LoVo (cell line): Measurements from ENCODE around the gene NHLRC2.

Experiments
- DNase-seq: peaks from one replicate; pipeline ENCODE4 v3.0.0-alpha.2; 2016; ENCODE audit warnings: low spot score

Gene NHLRC2

DNA sequence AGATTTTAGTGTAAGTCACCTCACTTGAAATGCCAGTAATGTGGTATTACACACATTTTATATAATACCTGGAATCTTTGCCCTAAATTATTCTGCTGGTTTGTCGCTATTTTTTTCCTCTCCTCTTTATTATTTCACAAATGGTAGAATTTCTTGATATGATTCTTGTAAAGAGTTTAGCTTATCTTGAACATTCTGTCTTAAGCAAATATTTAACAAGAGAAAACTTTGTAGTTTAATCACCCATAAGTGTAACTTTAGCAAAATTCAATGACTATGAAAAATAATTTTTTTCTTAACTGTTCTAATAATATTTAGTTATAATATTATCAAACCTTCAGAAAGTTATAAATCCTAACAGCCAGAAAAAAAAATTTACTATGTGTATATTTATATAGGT, 56.7 kb downstream of the NHLRC2 start:
- no peak for DNase-seq

DNA sequence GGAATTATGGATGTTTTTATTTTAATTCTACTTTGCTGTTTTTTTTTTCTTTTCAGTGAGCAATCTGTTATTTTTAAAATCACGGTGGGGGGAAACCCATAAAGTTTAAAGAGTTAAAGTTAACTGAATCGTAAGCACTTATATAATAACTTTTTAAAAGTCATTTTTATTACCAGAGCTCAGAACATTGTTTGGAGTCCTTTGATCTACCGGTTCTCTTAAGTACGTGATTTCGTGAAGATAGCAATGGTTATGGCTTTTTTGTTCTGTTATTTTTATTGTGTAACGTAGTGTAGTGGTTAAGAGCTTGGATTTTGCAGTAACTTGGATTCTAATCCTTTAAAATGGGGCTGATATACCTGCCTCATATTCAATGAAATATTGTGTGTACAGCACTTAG, 57.4 kb downstream of the NHLRC2 start:
- DNase-seq = no peak

DNA sequence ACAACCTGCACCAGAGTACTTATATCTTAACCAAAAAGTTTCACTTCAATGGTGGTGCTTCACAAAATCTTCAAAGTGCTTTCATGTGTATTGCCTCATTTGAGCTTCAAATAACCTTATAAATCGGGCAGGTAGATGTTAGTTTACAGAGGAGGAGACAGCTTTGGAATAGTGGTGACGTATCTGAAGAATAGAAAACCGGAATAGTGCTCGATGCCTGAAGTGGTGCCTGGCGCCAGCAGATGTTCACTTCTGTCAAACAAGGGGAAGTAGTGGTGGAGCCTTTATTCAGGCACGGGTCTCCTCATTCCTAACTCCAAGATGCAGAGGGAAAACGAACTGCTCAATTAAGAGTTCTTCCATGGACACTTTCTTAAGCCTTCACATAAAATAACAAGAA, 58.1 kb downstream of the NHLRC2 start:
- DNase-seq = no peak

DNA sequence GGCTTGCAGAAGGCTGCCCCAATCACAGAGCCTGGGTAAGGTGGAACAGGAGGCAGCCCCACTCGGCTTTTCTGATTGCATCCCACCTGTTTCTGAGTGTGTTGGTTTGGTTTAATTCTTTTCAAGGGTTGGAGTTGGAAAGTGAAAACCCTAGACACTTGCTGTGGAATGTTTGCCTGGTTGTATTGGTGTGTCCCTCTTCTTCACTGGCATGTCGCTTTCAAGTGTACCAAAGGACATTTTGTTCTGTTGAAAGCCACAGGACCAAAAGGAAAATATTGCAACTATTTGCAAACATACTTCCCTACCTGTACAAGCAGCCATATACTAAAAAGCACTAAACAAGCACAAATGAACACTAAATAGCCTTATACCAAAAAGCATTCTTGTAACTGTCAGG, 60.5 kb downstream of the NHLRC2 start:
- DNase-seq = no peak

DNA sequence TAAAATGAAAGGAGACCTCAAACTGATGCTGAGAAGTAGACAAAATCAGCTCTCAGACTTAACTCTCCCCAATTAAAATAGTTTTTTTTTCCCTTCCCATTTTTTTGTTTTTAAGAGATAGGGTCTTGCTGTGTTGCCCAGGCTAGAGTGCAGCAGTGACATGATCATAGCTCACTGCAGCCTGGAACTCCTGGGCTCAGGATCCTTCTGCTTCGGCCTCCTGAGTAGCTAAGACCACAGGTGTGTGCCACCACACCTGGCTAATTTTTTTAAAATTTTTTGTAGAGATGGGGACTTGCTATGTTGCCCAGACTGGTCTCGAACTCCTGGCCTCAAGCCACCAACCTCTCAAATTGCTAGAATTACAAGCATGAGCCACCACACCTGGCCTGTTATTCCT, 61.1 kb downstream of the NHLRC2 start:
- DNase-seq = no peak

DNA sequence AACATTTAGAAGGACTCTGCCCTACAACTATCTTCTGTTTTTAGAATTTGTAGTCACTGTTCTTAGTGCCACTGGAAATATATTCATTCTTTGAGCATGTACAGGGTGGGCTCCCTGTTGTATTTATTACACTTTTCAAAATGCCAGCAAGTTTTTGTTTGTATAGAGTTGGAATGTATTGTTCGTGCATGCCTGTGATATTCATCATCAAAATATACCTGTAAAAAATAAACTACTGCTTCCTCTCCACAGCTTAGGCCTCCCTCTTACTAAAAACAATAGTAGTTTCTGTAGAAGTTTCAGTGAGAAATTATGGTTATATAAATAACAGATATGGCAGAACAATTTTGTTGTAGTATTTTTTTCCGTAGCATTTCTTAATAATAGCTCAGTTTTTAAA, 61.6 kb downstream of the NHLRC2 start:
- no peak for DNase-seq

DNA sequence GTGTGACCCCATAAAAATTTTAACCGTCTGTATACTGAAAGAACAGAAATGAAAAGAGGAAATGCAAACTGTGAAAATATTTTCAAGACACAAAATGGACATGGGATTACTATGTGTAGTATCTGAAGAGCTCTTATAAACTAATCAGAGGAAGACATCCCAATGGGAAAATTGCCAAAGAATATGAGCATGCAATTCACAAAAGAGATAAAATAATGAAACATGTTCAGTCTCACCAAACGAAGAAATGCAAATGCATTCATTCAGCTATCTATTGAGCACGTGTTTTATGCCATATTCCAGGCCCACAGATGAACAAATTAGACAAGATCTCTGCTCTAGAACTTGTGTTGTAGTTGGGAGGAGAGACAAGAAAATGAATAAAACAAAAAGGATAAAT, 63.2 kb downstream of the NHLRC2 start:
- no peak for DNase-seq

DNA sequence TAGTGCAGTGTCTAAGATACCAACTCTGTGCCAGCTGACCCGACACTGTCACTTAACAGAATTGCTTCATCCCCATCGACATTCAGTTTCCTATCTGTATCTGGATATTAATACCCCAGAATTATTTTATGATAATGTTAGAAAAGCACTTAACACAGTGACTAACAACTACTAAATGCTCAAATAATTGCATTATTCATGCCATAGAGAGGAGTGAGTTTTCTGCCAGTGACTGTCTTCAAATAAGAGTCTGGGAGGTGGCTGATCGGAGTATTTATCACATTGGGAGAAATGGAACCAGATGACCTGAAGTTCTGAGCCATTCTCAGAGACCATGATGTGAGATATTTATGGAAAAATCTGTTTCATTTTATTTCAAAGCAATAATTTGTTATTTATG, 65.7 kb downstream of the NHLRC2 start:
- no peak for DNase-seq

DNA sequence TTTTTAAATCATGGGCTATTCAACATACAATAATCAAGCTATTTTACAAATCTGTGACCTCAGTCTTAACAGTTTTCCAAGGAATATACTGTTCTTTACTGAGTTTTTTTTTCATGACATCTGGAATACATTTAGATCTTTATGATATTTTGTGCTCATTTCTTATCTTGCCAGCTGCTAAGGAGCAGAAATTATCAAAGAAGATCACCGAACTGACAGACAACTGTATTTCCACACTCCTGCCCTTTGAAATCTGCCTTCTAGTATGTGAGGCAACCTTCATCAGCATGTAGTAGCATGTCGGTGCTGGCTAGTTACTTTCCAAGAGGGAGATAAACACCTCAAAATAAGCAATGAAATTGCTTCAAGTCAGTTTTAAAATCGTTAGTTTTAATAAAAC, 66.4 kb downstream of the NHLRC2 start:
- no peak for DNase-seq

DNA sequence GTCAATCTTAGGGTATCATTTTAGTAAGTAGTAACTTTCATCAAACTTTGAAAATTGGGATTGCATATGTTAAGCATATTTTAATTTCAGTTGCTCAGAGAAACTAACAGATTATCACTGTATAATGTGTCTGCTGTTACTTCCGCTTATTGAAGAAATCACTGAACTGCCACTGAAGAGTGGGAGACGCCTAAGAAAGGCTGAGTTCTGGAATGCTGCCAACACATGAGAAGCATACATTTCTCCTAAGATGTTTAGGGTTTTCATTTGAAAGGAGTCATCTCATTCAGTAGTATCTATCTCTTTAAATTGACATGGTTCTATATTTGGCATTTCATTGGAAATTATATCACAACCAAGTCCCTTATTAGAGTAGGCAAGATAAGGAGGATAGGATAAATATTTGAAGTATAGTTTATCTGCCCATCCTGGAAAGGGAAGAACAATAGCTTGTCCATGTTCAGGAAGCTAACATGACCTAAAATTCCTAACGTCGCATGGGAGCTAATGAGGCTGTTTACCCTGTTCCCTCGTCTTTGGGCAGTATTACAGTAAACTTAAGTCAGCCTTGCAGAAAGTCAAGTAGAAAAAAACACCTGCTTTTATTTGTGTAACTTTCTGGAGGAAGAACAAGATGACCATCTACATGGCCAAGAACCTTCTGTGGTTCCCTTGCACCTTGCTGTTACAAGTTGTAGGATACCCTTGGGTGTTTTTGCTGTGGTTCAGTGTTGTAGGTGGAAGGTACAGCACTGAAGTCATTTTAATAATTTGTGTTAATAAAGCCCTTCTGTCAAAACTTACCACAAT, 67.3 kb downstream of the NHLRC2 start:
- DNase-seq = no peak

DNA sequence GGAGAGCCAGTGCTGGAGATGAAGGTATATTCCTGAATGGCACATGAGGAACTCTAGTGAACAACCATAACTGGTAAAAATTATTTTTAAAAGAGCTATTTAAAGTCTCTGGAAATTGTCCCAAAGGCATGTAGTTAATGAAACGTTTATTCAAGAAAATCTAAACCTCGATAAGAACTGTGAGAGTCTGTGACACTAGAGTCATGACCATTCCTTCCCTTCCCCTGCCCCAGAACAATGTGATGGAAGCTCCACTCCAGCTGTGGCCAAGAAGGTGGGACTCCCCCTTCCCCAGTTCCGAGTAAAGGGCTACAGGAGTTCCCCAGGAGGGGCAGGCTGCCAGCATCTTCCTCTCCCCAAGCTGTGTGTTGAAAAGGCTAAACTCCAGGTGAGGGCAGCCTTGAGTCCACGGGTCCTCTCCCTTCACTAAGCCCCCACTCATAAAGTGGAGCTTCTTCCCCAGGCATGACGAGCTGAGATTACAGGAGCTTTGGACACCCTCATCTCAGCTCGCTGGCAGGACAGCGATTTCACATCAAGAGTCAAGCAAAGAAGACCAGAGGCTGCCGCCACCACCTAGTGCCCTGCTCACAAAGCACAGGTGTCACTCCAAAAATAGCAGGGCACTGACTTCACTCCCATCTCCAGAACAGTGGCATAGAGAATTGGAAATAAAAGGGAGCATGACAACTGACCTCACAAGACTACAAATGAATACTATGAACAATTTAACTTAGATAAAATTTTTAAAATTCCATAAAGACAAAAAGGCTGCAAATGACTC, 68.5 kb downstream of the NHLRC2 start:
- DNase-seq = no peak

DNA sequence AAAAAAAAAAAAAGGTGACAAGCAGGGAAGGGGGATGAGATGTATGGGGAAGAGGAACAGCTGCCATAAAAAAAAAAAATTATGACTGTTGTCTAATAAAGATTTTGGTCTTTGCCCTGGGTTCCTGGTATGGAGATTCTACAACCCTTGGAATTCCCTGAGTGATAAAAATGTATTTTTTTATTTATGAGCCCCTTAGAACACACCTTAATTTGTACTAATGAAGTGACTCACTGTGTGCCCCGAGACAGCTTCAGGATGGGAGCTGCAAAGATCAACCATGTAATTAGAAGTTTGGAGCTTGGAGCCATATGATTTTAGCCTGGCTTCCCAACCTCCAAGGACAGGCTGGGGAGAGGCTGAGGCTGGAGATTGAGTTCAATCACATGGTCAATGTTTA, 69.7 kb downstream of the NHLRC2 start:
- DNase-seq = peak; percentile 34

DNA sequence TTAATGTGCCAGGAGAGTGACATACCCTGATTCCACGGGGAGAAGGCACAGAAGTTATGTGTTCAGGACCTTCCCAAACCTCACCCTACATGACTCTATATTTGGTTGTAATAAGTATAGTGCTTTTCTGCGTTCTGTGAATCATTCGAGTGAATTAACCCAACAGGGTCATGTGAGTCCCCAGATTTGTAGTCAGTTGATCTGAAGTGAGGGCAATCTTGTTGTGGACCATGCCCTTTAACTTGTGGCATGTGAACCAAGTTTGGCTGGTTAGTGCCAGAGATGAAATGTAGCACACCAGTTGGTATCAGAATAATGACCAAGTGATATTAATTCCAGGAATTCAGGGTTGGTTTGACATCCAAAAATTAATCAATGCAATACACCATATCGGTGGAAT, 70.2 kb downstream of the NHLRC2 start:
- no peak for DNase-seq

DNA sequence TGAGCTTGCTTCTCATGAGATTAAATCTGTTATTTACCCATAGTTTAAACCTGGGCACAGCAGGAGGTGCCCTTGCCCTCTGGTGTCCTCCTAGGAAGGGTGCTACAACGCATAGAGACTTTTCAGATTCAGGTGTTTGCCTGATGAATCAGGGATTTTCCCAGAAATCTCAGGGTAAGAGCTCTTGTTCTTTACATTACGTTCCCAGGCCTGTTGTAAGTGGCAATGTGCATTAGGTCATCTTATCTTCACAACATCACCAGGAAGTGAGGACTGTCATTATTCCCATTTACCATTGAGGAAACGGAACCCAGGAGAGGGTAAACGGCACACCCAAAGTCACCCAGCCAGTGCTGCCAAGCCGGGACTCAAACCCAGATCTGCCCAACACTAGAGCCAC, 73.0 kb downstream of the NHLRC2 start:
- DNase-seq = no peak

DNA sequence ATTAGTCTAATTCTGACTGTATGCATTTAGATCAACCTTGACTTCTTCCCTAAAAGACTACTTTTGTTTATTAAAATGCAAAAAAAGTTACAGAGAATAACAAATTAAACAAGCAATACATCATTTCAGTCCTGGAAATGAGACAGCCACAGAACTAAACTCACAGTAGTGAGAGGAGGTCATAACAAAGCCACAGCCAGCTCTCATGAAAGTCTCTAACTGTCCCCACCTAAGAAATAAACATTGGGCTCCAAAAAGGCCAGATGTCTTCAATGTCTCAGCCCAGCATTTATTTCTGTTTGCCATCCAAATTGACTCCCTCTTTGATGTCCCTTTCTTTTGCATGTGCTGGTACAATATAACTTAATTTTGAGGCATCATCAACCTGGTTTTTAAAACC, 74.4 kb downstream of the NHLRC2 start:
- no peak for DNase-seq

DNA sequence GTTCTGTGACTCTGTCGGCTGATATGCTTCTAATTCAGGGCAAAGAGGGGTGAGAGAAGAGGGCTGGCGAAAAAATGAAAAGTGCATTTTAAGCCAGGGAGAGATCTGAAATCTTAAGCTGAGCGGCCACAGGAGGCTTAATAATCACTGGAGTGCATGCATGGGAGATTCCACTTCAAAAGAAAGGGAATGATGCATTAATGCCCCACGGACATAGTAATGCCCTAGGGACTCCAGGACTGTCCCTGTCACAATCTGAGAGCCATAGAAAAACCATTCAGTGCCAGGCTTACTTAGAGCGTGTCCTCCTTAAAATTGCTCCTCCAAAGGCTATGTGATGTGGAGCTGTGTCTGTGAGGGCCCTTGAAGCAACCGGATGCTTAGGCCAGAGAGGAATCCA, 75.1 kb downstream of the NHLRC2 start:
- no peak for DNase-seq

DNA sequence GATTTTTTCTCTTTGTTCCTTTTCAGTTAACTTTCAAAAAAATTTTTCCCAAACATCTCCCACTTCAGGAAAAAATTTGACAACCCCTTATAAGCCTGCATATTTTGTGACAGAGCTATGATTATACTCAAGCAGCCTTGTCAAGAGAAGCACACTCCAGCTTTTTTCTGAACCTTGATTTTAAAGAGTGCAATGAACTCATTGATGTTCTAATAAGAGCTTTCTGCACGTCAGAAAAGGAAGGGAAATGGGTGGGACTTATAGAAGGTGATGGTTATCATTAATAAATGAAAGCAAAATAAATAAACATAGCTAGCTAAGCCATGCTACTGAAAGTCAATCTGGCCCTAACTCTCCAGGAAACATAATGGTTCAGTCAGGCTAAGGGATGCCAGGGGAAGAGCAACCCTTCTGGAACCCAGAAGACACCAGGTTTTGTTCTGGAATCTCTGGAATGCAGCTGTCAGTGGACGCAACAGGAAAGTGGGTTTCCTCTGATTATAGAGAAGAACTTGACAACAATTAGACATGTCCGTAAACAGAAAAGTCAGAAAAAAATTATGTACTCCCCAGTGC, 76.1 kb downstream of the NHLRC2 start:
- no peak for DNase-seq

DNA sequence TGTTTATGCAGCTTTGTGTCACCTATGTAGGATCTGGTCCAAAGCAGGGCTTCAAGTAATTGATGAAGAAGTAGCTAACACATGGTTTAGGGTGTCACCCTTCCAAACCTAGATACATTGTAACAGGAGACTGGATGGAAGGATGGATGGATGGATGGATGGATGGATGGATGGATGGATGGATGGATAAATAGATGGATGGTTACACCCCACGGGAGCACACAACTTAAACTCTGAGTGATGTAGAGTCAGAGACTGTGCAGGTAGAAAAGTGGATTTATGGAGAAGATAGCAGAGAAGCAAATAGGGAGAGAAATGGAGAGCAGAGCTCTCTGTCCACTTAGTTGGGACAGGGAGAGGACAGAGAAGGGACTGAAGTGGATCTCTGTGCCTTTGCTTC, 78.4 kb downstream of the NHLRC2 start:
- no peak for DNase-seq

DNA sequence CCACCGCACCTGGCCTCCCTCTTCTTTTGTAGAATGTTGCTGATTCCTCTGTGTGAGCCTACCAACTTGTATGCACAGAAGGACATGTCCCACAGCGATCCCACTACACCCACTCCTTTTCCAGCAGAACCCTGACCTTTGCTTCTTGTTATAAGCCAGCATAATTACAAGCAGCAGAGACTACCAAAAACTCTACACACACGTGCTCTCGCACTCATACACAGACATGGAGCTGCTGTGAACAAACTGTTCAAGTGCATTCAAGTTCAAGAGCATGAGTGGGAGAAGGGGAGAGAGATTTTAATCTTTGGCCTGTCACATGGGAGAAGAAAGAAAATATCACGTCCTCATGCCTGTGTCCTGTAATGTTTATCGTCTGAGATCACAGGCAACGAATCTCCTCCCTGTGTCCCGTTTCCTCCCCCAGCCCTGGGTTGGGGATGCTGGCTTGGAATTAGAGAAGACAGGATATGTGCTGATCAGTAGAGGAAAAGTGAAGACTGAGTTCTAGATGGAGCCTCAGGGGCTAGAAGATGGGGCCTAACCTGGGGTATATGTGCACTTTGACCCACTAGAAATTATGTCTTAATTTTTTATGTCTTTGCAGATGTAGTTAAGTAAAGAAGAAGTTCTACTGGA, 79.6 kb downstream of the NHLRC2 start:
- DNase-seq = no peak

DNA sequence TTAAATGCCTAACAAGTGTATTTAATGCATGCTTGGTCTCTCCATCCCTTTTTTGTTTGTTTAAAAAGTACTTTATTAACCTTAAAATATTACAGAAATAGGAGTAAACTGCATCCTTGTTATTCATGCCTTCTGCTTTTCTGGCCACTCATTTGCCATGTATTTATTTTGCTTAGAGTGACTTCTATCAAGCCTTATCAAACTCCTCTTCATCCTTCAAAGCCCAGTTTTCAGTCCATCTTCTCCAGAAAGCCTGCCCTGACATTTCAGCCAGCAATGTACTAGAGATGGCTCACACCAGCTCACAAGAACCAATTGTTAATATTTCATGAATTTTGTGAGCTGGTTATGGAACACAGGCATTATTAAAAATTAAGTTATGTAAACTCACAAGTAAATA, 82.8 kb downstream of the NHLRC2 start:
- DNase-seq = no peak

DNA sequence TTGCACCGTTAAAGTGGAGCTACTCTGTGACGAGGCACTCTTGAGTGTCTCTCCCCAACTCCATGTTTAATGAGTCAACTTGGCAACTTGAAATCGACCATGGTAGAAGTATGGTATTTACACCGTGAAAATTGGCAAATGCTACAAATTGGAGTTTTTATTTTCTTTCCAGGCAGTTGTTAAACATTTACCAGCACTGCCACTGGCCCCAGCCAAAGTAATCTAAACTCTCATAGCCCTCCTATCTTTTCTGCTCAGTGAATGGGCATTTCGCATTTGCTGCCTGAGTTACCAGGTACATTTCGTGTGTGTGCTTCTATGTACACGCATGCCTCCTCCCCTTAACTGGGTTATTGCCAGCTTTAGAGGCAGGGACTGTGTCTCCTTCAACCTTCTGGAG, 83.3 kb downstream of the NHLRC2 start:
- DNase-seq = no peak

DNA sequence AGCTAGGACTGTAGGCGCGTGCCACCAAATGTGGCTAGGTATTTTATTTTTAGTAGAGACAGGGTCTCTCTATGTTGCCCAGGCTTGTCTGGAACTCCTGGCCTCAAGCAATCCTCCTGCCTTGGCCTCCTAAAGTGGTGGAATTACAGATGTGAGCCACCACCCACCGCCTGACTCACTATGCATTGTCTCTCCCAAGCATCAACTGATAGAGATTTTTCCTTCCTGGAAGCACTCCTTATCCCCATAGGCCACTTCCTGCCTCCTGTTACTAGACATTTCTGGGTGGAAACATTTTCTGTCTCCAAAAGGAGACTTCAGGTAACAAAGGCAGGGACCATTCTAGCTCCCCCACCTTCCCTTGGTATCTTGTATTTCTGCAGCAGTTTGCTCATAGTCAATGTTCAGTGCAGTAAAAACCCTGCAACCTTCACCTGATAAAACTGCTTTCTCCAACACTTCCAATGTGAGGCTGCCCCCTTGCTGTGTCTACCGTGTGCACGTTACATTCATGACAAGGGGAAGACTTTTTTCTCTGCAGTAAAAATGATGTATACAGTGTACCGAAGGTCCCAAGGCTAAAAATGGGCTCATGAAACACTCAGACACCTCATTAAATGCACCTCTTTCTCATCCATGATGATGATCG, 84.9 kb downstream of the NHLRC2 start:
- DNase-seq = no peak
